COLO829 (cell line): ENCODE results near the gene ZNF264.
"Not testable (repeated sequence)": the region's sequence is repeated elsewhere in the genome, so short reads cannot be mapped to it uniquely, and the experiment has no call there.

Experiments used
- DNase-seq: peaks from one replicate; pipeline ENCODE4 v3.0.0; 2012; ENCODE audit warnings: low spot score

The ZNF264 gene

GRCh38 chr19:57245066-57245465, 53.8 kb downstream of the ZNF264 start:
- no peak for DNase-seq

GRCh38 chr19:57245959-57246358, 54.7 kb downstream of the ZNF264 start:
- DNase-seq, result no peak

- no peak for DNase-seq
Measured at GRCh38 chr19:57248646-57249045, 57.3 kb downstream of the ZNF264 start.

GRCh38 chr19:57249329-57249728, 58.0 kb downstream of the ZNF264 start:
- no peak for DNase-seq

GRCh38 chr19:57253767-57254166, 62.5 kb downstream of the ZNF264 start:
- DNase-seq, result not testable (repeated sequence)

- no peak for DNase-seq
Measured at GRCh38 chr19:57262044-57262443, 70.7 kb downstream of the ZNF264 start.

- no peak for DNase-seq
Measured at GRCh38 chr19:57263244-57263741, 72.0 kb downstream of the ZNF264 start.

- no peak for DNase-seq
Measured at GRCh38 chr19:57267291-57267690, 76.0 kb downstream of the ZNF264 start.

GRCh38 chr19:57269515-57270250, 78.4 kb downstream of the ZNF264 start:
- peak; percentile 60 for DNase-seq

GRCh38 chr19:57271280-57271679, 80.0 kb downstream of the ZNF264 start:
- DNase-seq, result no peak
